AG09319 (cell line): ENCODE results near the gene CALY.

Experiments used
- DNase-seq: peaks from one replicate; pipeline ENCODE4 v3.0.0-alpha.2; 2010; ENCODE audit warnings: low read depth; ENCODE audit errors: extremely low read depth
- TF ChIP-seq, protein P1 (sequence below): IDR thresholded peaks from 2 replicates; pipeline ENCODE4 v1.5.1; 2011; ENCODE audit warnings: low read depth, mild to moderate bottlenecking, inconsistent platforms, low read length, moderate library complexity

The CALY gene

DNA sequence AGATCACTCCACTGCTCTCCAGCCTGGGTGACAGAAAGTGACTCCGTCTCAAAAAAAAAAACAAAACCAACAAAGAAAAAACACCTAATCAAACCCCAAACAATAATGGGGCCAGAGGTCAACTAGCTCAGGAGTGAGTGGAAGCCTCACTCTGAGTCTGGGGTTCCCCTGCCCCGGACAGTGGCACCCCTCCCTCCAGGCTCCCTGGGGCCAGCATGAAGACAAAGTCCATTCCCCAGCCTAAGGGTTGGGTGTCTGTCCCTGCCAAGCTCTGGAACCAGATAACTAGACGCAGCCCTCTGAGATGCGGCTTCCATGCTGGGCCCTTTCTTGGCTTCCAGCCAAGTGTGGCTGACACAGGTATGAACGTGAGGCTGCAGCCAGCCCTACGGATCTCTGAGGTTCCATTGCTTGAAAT lies 22.9 kb upstream of the CALY start:
- no peak for DNase-seq
- TF ChIP-seq, protein P1, sequence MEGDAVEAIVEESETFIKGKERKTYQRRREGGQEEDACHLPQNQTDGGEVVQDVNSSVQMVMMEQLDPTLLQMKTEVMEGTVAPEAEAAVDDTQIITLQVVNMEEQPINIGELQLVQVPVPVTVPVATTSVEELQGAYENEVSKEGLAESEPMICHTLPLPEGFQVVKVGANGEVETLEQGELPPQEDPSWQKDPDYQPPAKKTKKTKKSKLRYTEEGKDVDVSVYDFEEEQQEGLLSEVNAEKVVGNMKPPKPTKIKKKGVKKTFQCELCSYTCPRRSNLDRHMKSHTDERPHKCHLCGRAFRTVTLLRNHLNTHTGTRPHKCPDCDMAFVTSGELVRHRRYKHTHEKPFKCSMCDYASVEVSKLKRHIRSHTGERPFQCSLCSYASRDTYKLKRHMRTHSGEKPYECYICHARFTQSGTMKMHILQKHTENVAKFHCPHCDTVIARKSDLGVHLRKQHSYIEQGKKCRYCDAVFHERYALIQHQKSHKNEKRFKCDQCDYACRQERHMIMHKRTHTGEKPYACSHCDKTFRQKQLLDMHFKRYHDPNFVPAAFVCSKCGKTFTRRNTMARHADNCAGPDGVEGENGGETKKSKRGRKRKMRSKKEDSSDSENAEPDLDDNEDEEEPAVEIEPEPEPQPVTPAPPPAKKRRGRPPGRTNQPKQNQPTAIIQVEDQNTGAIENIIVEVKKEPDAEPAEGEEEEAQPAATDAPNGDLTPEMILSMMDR = no peak

DNA sequence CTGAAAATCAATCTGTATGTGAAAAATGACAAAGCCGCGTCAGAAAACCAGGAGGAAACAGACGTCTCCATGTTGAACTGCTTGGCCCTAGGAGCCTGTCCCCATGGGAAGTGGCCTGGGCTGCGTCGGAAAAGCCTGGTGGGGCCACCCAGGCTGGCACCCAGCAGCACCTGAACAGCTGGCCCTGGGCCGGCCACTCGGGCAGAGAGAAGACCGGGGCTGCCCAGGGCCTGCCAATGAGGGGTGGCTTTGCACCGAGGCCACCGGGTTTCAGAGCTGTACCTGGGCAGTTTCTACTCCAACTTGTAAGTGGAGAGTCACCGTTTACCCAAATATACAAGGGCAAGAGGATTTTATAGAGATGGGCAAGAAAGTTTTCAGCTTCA lies 22.2 kb upstream of the CALY start:
- TF ChIP-seq, protein P1 = no peak

DNA sequence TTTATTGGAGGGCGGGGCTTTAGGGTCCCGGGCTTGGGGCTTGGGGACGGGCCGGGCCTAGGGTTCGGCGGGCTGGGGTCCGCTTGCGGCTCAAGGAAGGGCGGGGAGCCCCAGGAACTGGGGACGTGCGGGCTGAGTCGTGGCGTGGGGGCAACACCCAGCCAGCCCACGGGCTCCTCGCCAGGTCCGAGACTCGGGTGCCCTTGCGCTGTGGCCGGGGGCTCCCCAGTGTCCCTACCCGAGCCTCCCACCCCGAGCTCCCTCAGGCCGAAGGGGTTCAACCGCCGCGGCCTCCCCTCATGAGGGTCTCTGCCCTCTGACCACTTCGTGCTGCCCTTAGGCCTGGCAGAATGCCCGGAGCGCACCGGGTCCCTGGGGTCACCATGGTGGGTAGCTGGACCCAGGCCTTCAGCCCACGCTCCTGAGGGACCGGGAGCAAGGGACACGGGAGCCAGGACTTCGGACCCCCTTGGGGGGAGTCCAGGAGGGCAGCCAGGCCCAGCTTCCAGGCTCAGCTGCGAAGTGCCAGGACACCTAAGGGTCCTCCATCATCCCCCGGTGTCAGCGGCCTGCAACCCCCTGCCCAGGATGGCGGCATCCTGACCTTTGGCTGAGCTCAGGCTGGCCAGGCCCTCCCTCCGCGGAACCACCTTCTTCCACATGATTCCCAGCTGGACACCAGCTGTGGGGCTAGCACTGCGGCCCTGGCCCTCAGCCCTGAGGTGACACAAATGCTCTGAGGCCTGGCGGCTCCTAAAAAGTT lies 21.6 kb upstream of the CALY start:
- DNase-seq = no peak

More for the DNA sequence above, 22.2 kb upstream of the CALY start:
- no peak for DNase-seq

DNA sequence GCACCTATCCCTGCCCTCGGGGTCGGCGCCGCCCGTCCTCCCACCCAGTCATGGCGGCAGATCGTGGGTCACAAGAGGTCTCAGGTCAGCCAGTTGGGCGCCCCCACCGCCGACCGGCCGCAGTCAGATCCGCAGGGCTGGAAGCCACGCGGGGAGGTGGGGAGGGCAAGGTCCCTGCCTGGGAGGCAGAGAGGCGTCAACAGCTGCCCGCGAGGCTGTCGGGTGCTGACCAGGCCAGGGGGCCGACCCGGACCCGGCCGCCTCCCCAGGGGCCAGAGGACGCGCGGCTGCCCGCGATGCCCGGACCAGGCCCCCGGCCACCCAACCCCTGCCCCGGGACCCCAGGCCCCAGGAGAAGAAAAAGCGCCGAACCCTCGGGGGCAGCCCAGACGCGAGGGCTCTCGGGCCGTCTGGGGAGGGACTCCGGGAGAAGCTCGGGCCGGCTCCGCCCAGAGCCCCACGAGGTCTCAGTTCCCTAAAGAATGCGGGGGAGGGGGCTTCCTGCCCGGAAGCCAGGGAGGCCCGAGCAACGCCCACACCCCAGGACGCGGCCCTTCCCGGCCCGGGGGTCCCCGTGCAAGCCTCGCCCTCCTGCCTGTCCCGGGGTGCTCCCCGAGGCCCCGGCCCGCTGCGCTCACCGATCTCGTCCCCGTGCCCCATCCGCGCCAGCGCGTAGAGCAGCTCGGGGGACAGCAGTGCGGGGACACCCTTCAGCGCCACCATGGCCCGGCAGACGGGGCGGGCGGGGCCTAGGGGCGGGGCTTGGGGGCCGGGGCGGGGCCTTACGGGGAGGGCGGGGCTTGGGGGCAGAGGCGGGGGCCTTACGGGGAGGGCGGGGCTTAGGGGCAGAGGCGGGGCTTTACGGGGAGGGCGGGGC lies 20.8 kb upstream of the CALY start, which contains the start of gene FUOM:
Gene FUOM (minus strand): TSS at position 735 of the 877 bp plus-strand sequence. CDS start 12 bp downstream, at position 723.
- TF ChIP-seq, protein P1 = no peak
- no peak for DNase-seq

More for the DNA sequence above, 21.6 kb upstream of the CALY start:
- TF ChIP-seq, protein P1 = no peak

DNA sequence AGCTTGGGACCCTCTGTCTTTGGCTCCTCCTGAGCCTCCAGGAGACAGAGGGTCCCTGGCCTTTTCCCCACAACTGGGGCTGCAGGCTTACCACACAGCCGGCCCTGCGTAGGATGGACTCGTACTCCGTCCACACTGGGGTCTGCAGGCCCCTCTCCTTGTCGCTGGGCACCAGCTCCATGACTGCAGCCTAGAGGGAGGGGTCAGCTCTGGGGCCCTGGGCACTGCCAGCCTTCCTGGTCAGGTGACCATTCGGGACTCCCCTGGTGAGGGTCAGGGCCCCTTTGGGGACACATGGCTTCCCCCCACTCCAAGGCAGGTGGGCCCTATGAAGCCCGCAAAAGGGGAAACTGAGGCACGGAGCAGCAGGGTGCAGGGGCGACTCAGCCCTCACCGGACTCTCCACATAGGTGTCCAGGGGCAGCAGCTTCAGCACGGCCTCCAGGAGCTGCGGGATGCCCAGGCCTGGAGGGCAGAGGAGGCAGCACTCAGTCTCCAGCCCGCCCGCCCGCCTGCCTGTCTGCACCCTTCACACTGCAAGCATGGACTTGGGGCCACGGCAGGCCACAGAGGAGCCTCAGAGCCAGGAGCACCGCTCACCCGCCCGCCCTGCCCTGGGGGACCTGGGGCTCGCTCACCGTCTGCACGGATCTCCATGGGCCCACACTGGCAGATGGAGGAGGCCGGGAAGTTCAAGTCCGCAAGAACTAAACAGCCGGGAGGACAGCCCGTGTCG lies 20.0 kb upstream of the CALY start:
- no peak for DNase-seq
- TF ChIP-seq, protein P1 = no peak

DNA sequence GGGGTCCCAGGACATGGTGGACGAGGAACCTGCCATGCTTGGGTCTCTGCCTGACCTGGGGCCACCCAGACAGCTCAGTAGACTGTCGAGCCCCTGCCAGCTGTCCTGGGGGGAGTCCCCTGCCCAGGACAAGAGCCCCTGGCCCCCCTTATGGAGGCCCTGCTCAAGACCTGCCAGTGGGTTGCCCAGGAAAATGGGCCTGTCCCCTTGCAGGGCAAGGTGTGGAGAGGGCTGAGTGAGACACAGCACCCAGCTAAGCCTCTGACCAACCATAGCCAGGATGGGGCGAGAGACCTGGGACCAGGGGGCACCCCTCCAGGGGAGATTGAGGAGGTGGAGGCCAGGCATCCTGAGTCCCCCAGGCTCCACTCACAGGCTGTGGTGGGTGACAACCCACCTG lies 19.3 kb upstream of the CALY start:
- no peak for DNase-seq
- TF ChIP-seq, protein P1 = no peak
